ENCODE results near the gene SHANK3.

SHANK3 gene

DNA sequence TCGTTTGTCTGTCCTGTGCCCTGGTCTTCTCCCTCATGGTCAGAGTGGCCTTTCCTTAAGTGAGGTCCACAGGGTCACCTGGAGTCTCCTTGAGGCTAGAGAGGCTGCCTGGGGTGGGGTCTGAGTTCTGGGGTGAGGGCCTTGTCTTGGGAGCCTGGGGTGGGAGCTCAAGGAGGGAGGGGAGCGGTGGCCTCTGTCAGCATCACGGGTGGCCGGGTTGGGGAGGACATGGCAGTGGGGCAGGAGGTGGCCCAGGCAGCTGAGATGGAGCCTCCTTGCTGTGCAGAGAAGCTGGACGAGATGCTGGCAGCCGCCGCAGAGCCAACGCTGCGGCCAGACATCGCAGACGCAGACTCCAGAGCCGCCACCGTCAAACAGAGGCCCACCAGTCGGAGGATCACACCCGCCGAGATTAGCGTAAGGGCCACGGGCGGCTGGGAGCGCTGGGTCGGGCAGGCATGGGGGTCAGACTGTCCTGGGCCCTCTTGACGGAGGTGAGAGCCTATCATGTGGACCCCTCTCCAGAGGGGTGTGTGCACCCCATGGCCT lies 42.1 kb downstream of the SHANK3 start:
- DNase-seq, result no peak

- no peak for DNase-seq
Measured at GRCh38 chr22:50715250-50715649, 42.6 kb downstream of the SHANK3 start.

- DNase-seq, result no peak
Measured at GRCh38 chr22:50715776-50716175, 43.2 kb downstream of the SHANK3 start.

DNA sequence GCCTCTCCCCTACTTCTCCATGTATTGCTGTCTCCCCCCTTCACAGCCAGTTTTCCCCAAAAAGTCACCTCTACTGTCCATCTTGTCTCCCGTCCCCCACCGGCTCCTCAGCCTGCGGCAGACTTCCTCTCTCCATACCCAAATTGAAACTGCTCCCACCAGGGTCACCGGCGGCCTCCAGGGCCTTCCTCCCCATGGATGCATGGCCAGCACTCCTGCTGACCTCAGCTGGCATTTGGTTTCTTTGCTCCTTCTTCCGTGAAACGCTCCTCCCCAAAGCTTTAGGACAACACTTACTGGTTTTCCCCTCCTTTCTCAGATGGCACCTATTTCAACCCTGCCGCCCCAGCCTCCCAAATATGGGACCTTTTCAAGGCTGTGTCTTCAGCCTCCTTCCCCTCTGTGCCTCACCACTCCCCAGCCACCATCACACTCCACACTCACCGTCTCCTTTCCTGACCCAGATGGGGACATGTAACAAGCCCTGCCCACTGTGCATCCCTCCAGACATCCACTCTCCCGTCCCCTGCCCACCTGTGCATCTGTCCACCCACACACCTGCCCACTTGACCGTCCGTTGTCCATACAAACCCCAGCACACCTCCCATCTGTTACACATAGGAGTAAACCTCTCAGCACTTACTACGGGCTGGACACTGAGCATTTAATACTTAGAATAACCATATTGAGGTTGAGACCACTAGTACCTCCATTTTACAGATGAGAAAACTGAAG lies 43.8 kb downstream of the SHANK3 start:
- DNase-seq, result no peak

DNA sequence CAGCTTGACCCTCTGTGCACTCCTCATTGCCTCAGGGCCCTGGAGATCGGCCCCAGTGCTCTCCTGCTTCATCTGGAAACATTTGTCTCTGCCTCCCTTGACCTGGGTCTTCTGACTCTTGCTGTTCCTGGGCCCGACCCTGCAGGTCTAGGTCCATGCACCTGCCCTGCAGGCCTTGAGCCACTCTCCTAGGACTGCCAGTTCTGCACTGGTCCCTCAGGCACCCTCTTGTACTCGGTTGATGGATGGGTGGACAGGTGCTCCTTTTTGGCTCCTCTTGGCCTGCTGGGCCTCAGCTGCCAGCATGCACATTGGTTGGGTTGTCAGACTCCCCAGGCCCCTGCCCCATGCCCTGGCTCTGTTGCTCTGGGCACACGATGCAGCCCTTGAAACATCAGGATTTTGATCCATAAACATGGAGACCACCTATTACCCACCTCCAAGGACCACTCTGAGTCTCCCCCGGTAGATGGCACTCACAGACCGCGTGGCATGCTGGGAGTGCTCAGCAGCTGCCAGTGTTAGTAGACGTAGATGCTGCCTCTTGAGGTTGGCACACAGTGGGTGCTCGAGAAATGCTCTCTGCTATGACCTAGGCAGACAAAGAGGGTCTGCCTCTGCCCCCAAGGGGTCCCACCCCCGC lies 45.2 kb downstream of the SHANK3 start:
- no peak for DNase-seq

DNA sequence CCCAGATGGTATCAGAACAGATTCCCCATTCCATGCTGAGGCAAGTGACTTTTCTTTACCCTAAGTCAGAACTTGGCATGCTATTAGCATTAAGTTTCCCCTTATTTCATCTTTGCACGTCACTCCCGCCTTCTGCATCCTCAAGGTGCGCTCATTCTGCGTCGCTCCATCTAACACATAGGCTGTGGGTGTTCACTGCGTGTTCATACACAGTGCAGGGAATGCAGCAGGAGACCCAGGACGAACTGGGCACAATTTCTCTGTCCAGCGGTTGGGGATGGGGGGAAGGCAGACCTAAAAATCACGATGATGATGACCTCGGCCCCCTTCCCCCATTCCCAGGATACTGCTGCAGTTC lies 45.7 kb downstream of the SHANK3 start:
- DNase-seq, result no peak

- DNase-seq, result no peak
Measured at GRCh38 chr22:50719814-50720300, 47.2 kb downstream of the SHANK3 start.

GRCh38 chr22:50720301-50721256 lies 48.0 kb downstream of the SHANK3 start:
- DNase-seq, result no peak

- DNase-seq, result no peak
Measured at GRCh38 chr22:50721257-50721844, 48.7 kb downstream of the SHANK3 start.

GRCh38 chr22:50722048-50722701 lies 49.6 kb downstream of the SHANK3 start:
- no peak for DNase-seq

All from DMS153 (cell line).